ENCODE results near the gene KIFC3.
"Not testable (repeated sequence)": the region's sequence is repeated elsewhere in the genome, so short reads cannot be mapped to it uniquely, and the experiment has no call there.

KIFC3 gene

GRCh38 chr16:57732714-57733113 lies 69.6 kb downstream of the KIFC3 start:
- peak in 2 of 3 donors; percentile 18 to 36 for DNase-seq
- H3K9me3 ChIP-seq (ENCODE audit: control extremely low read depth in 1 of 5, control insufficient read depth in 4 of 5, insufficient read depth in 2 of 5, low read depth in 1 of 5, low read length in 4 of 5), result no peaks in the 10 kb centered on the region
- H3K27me3 ChIP-seq (replicated peaks in 2 of 5; ENCODE audit: control insufficient read depth in 4 of 5, insufficient read depth in 5 of 5, low read length in 4 of 5), result no peaks in the 10 kb centered on the region
- H3K36me3 ChIP-seq (ENCODE audit: control insufficient read depth in 4 of 4, insufficient read depth in 4 of 4, low read length in 3 of 4), result peaks cover 0 to 8% (median 1%) of the 10 kb centered on the region in 4 experiments
- no peak overlapping the region for H3K27ac ChIP-seq (ENCODE audit: insufficient read depth in 1 of 2, low read depth in 1 of 2, low read length in 2 of 2, poor library complexity in 1 of 2, severe bottlenecking in 2 of 2)
- WGBS (ENCODE audit: insufficient coverage), result 100% methylated on average over 1 of the region's 2 CpGs
- POLR2A ChIA-PET, result no interaction called here
- peaks cover 0 to 37% (median 29%) of the 10 kb centered on the region in 4 experiments for H3K4me1 ChIP-seq (ENCODE audit: control extremely low read depth in 1 of 4, control insufficient read depth in 4 of 4, insufficient read depth in 4 of 4, low read length in 3 of 4)
- H3K4me3 ChIP-seq (ENCODE audit: control insufficient read depth in 1 of 7, extremely low read depth in 1 of 7, insufficient read depth in 4 of 7, low read depth in 2 of 7, low read length in 6 of 7), result no peak overlapping the region
- CTCF ChIA-PET, result interaction anchor here (2.3 kb wide), 1 partner anchor 85 kb away, joined by 10 read pairs; no protein-coding TSS in a partner anchor

DNA sequence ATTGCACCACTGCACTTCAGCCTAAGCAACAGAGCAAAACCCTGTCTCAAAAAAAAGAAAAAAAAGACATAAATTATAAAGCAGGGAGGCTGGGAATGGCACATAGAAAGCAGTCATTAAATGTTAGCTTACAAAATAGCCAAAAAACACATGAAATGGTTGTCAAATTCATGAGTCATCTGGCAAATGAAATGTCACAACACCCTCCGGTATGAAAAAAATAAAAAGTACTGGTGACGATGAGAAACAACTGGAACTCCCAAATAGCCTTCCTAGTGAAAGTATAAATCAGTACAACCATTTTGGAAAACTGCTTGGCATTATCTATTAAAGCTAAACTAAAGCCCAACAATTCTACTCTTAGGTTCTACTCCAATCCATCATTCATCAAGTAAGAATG lies 70.3 kb downstream of the KIFC3 start:
- POLR2A ChIA-PET, result no interaction called here
- CTCF ChIA-PET, result interaction anchor here (1.5 to 2.3 kb wide), 3 partner anchors 11 to 132 kb away, joined by 3 to 10 read pairs (median 3); no protein-coding TSS in a partner anchor
- no CpG with 5 or more reads among the region's 2 CpGs for WGBS (ENCODE audit: insufficient coverage)

GRCh38 chr16:57730771-57731730 lies 71.2 kb downstream of the KIFC3 start:
- Histone ChIP-seq H3K9me3 (ENCODE audit: control extremely low read depth in 1 of 5, control insufficient read depth in 4 of 5, insufficient read depth in 2 of 5, low read depth in 1 of 5, low read length in 4 of 5) (no peaks in the 10 kb centered on the region), H3K4me3 (ENCODE audit: control insufficient read depth in 1 of 7, extremely low read depth in 1 of 7, insufficient read depth in 4 of 7, low read depth in 2 of 7, low read length in 6 of 7) (no peak overlapping the region), H3K36me3 (ENCODE audit: control insufficient read depth in 4 of 4, insufficient read depth in 4 of 4, low read length in 3 of 4) (no peaks in the 10 kb centered on the region), H3K4me1 (ENCODE audit: control extremely low read depth in 1 of 4, control insufficient read depth in 4 of 4, insufficient read depth in 4 of 4, low read length in 3 of 4) (peaks cover 0 to 20% (median 15%) of the 10 kb centered on the region in 4 experiments), H3K27me3 (replicated peaks in 2 of 5; ENCODE audit: control insufficient read depth in 4 of 5, insufficient read depth in 5 of 5, low read length in 4 of 5) (no peaks in the 10 kb centered on the region), H3K27ac (ENCODE audit: insufficient read depth in 1 of 2, low read depth in 1 of 2, low read length in 2 of 2, poor library complexity in 1 of 2, severe bottlenecking in 2 of 2) (no peak overlapping the region)
- no peak for DNase-seq
- ChIA-PET POLR2A (no interaction called here), CTCF (interaction anchor here (0.7 to 2.3 kb wide), 12 partner anchors 9 to 155 kb away, joined by 3 to 10 read pairs (median 3); no protein-coding TSS in a partner anchor)
- 89% methylated on average over 11 of the region's 13 CpGs for WGBS (ENCODE audit: insufficient coverage)

More for the DNA sequence above, 70.3 kb downstream of the KIFC3 start:
- no peaks in the 10 kb centered on the region for H3K9me3 ChIP-seq (ENCODE audit: control extremely low read depth in 1 of 5, control insufficient read depth in 4 of 5, insufficient read depth in 2 of 5, low read depth in 1 of 5, low read length in 4 of 5)
- no peak overlapping the region for H3K4me3 ChIP-seq (ENCODE audit: control insufficient read depth in 1 of 7, extremely low read depth in 1 of 7, insufficient read depth in 4 of 7, low read depth in 2 of 7, low read length in 6 of 7)
- H3K36me3 ChIP-seq (ENCODE audit: control insufficient read depth in 4 of 4, insufficient read depth in 4 of 4, low read length in 3 of 4), result peaks cover 0 to 2% (median 0%) of the 10 kb centered on the region in 4 experiments
- H3K4me1 ChIP-seq (ENCODE audit: control extremely low read depth in 1 of 4, control insufficient read depth in 4 of 4, insufficient read depth in 4 of 4, low read length in 3 of 4), result peaks cover 0 to 30% (median 25%) of the 10 kb centered on the region in 4 experiments
- H3K27me3 ChIP-seq (replicated peaks in 2 of 5; ENCODE audit: control insufficient read depth in 4 of 5, insufficient read depth in 5 of 5, low read length in 4 of 5), result no peaks in the 10 kb centered on the region
- H3K27ac ChIP-seq (ENCODE audit: insufficient read depth in 1 of 2, low read depth in 1 of 2, low read length in 2 of 2, poor library complexity in 1 of 2, severe bottlenecking in 2 of 2), result no peak overlapping the region
- peak; percentile 30 to 62 (median 58) for DNase-seq

- H3K36me3 ChIP-seq (ENCODE audit: control insufficient read depth in 4 of 4, insufficient read depth in 4 of 4, low read length in 3 of 4), result not testable (repeated sequence)
- WGBS (ENCODE audit: insufficient coverage), result 99% methylated on average over 6 of the region's 6 CpGs
Measured at GRCh38 chr16:57729852-57730251, 72.4 kb downstream of the KIFC3 start.

GRCh38 chr16:57729182-57729484 lies 73.2 kb downstream of the KIFC3 start:
- Histone ChIP-seq H3K36me3 (ENCODE audit: control insufficient read depth in 4 of 4, insufficient read depth in 4 of 4, low read length in 3 of 4) (no peaks in the 10 kb centered on the region), H3K4me1 (ENCODE audit: control extremely low read depth in 1 of 4, control insufficient read depth in 4 of 4, insufficient read depth in 4 of 4, low read length in 3 of 4) (peaks cover 0 to 26% (median 13%) of the 10 kb centered on the region in 4 experiments), H3K27ac (ENCODE audit: insufficient read depth in 1 of 2, low read depth in 1 of 2, low read length in 2 of 2, poor library complexity in 1 of 2, severe bottlenecking in 2 of 2) (no peak overlapping the region), H3K4me3 (ENCODE audit: control insufficient read depth in 1 of 7, extremely low read depth in 1 of 7, insufficient read depth in 4 of 7, low read depth in 2 of 7, low read length in 6 of 7) (no peak overlapping the region), H3K27me3 (replicated peaks in 2 of 5; ENCODE audit: control insufficient read depth in 4 of 5, insufficient read depth in 5 of 5, low read length in 4 of 5) (no peaks in the 10 kb centered on the region), H3K9me3 (ENCODE audit: control extremely low read depth in 1 of 5, control insufficient read depth in 4 of 5, insufficient read depth in 2 of 5, low read depth in 1 of 5, low read length in 4 of 5) (no peaks in the 10 kb centered on the region)
- WGBS (ENCODE audit: insufficient coverage), result 100% methylated on average over 1 of the region's 1 CpG
- no peak for DNase-seq
- ChIA-PET CTCF (no interaction called here), POLR2A (no interaction called here)

More at GRCh38 chr16:57729852-57730251, 72.4 kb downstream of the KIFC3 start:
- H3K27ac ChIP-seq (ENCODE audit: insufficient read depth in 1 of 2, low read depth in 1 of 2, low read length in 2 of 2, poor library complexity in 1 of 2, severe bottlenecking in 2 of 2); H3K27me3 ChIP-seq (replicated peaks in 2 of 5; ENCODE audit: control insufficient read depth in 4 of 5, insufficient read depth in 5 of 5, low read length in 4 of 5); H3K9me3 ChIP-seq (ENCODE audit: control extremely low read depth in 1 of 5, control insufficient read depth in 4 of 5, insufficient read depth in 2 of 5, low read depth in 1 of 5, low read length in 4 of 5); DNase-seq; H3K4me3 ChIP-seq (ENCODE audit: control insufficient read depth in 1 of 7, extremely low read depth in 1 of 7, insufficient read depth in 4 of 7, low read depth in 2 of 7, low read length in 6 of 7); POLR2A ChIA-PET: not testable (repeated sequence)
- CTCF ChIA-PET, result interaction anchor here (1.1 kb wide), 1 partner anchor 58 kb away, joined by 3 read pairs; no protein-coding TSS in a partner anchor
- peaks cover 0 to 27% (median 16%) of the 10 kb centered on the region in 4 experiments for H3K4me1 ChIP-seq (ENCODE audit: control extremely low read depth in 1 of 4, control insufficient read depth in 4 of 4, insufficient read depth in 4 of 4, low read length in 3 of 4)

GRCh38 chr16:57728336-57729181 lies 73.7 kb downstream of the KIFC3 start:
- no peaks in the 10 kb centered on the region for H3K36me3 ChIP-seq (ENCODE audit: control insufficient read depth in 4 of 4, insufficient read depth in 4 of 4, low read length in 3 of 4)
- 94% methylated on average over 5 of the region's 14 CpGs for WGBS (ENCODE audit: insufficient coverage)
- DNase-seq, result no peak
- no peak overlapping the region for H3K27ac ChIP-seq (ENCODE audit: insufficient read depth in 1 of 2, low read depth in 1 of 2, low read length in 2 of 2, poor library complexity in 1 of 2, severe bottlenecking in 2 of 2)
- no peaks in the 10 kb centered on the region for H3K27me3 ChIP-seq (replicated peaks in 2 of 5; ENCODE audit: control insufficient read depth in 4 of 5, insufficient read depth in 5 of 5, low read length in 4 of 5)
- no peak overlapping the region for H3K4me3 ChIP-seq (ENCODE audit: control insufficient read depth in 1 of 7, extremely low read depth in 1 of 7, insufficient read depth in 4 of 7, low read depth in 2 of 7, low read length in 6 of 7)
- peaks cover 0 to 25% (median 12%) of the 10 kb centered on the region in 4 experiments for H3K4me1 ChIP-seq (ENCODE audit: control extremely low read depth in 1 of 4, control insufficient read depth in 4 of 4, insufficient read depth in 4 of 4, low read length in 3 of 4)
- ChIA-PET POLR2A (no interaction called here), CTCF (interaction anchor here (1.0 to 3.4 kb wide), 3 partner anchors 137 to 153 kb away, joined by 3 to 14 read pairs (median 3); no protein-coding TSS in a partner anchor)
- H3K9me3 ChIP-seq (ENCODE audit: control extremely low read depth in 1 of 5, control insufficient read depth in 4 of 5, insufficient read depth in 2 of 5, low read depth in 1 of 5, low read length in 4 of 5), result no peaks in the 10 kb centered on the region
